HG03066 (cell line): Measurements from ENCODE around the gene PSMD11.
"Not testable (repeated sequence)": the region's sequence is repeated elsewhere in the genome, so short reads cannot be mapped to it uniquely, and the experiment has no call there.

Source experiments
- ATAC-seq: cut with Tn5 transposase; IDR thresholded peaks from one replicate; pipeline ENCODE4 v1.9.1; 2021; ENCODE audit warnings: low read depth; ENCODE audit not compliant: unreplicated experiment

Gene PSMD11

DNA sequence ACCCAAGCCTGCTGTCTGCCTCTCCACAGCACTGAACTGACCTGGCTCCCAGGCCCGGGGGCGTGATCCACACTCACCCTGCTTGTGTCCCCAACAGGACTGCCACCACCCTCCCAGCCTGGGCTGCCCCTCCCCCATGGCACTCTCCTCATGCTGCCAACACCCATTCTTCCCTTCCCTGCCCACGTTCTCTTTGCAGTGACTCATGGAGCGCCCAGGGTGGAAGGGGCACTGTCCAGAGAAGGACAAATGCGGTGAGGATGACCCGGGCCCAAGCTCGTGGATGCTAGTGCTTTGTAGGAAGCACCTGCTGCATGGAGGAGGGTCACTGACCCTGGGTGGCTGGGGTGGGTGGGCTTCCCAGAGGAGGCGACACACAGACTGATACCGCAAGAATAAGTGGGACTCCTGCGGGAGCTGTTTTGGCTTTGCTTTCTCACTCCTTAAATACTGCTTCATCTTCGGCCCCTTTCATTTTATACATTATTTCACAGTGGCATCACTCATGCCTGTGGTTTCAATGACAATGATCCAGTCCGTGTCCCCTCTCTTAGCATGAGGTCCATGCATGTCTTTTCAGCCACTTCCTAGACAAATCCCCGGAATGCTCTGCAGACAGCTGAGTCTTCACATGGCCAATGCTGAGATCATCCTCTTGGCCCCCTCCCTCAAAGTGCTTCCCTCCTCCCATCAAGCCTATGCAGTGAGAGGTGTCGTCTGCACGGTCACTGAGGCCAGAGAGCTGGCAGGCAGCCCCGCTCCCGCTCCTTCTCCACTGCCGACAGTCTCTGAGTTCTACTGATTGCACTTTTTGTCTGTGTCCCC is 60.1 kb downstream of the PSMD11 start:
- ATAC-seq = no peak

GRCh38 chr17:32508926-32509325 is 64.6 kb downstream of the PSMD11 start:
- ATAC-seq = no peak

- no peak for ATAC-seq
Observed at GRCh38 chr17:32510466-32510865, 66.2 kb downstream of the PSMD11 start.

- ATAC-seq = no peak
Observed at GRCh38 chr17:32512328-32512727, 68.0 kb downstream of the PSMD11 start.

- ATAC-seq = no peak
Observed at GRCh38 chr17:32513579-32513978, 69.3 kb downstream of the PSMD11 start.

GRCh38 chr17:32514606-32515005 is 70.3 kb downstream of the PSMD11 start:
- no peak for ATAC-seq

- peak; percentile 41 for ATAC-seq
Observed at GRCh38 chr17:32515677-32516383, 71.5 kb downstream of the PSMD11 start.

- ATAC-seq = no peak
Observed at GRCh38 chr17:32516450-32516849, 72.1 kb downstream of the PSMD11 start.

DNA sequence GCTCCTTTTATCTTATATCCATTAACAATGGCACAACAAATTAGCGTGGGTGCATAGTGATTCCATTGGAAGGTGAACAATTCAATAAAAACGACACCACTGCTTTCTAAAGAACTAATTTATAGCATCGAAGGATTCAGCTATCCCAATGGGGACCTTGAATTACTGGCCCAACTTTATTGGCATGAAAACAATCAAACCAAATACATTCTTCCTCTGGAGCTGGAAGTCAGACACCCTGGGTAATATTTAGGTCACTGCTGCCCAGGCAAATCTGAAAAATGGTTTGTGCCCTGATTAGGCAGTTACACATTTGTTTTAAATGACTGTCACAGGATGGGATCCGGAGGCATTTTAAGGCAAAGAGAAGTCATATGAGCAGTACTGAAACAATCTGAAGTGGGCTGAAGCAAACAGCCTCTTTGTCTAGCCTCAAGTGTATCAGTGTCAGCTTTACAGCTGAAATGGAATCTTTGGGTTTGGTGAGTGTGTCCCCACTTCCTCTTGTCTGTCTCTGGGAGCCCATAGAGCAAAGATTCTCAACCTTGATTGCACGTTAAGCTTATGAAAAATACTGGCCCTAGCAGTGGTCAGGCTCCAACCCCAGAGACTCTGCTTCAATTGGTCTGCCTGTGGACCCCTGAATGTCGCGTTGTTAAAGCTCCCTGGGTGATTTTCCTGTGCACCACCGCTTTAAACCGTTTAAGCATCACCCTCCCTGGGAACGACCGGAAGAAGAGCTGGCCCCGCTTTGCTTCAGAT is 72.8 kb downstream of the PSMD11 start:
- ATAC-seq = peak; percentile 37

GRCh38 chr17:32517982-32518381 is 73.7 kb downstream of the PSMD11 start:
- no peak for ATAC-seq

DNA sequence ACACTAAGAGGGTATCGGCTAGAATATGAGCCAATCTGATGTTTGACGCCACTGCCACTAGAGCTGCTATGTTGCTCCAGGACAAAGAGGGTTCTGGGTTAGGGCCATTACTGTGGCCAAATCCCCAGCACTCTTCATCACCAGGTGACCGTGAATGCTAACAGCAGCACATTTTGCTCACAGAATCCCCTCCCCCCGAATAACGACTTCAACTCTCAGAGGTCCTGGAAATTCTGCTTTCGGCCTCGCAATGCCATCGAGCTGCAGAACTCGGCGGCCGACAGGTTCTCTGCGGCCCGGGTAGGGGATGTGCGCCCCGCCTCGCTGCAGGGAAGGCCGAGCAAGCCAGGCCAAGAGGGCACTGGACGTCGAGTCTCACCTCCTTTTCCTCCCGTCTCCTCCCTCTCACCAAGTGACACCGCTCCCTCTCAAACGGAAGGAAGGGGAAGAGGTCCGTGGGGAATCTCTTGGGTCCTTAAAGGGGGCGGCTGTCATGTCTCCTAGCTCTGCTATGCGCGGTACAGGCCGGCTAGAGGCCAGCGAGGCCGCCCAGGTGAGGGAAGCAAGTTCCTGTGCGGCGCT is 74.4 kb downstream of the PSMD11 start:
- ATAC-seq = no peak

DNA sequence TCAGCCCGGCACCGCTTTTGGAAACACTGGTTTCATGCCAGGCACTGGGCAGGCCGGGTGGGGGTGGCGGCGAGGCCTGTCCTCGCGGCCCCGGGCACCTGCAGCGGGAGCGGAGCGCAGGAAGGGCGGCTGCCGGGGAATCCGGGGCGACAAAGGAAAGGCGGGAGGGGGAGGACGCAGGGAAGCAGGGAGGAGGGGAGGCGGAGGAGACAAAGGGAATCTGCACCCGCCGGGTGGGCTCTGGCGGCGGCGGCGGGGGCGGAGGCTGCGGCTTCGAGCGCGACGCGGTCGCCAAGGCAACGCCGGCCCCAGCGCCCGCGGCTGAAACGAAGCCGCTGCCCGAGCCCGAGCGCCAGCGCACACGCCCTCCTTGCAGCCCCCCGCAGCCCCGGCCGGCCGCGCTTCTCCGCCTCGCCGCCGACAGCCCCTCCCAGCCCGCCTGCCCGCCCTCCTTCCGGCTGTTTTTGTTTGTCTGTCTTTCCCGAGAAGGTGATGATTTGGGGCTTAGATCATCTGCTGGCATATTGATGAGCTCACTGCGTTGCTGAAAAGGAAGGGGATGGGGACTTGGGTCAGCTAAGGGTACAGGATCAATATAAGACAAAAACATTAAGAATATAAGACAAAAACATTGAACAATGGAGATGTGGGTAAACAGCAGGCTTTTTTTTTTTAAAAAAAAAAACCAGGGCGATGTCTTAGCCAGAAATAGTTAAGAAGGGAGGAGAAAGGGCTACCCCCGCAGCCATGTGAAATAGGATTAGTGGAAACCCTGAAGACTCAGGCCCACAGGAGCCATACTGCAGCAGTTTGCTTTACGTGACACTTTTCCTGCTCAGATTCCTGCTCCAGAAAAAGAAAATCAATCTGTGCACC is 75.2 kb downstream of the PSMD11 start:
- ATAC-seq = no peak

DNA sequence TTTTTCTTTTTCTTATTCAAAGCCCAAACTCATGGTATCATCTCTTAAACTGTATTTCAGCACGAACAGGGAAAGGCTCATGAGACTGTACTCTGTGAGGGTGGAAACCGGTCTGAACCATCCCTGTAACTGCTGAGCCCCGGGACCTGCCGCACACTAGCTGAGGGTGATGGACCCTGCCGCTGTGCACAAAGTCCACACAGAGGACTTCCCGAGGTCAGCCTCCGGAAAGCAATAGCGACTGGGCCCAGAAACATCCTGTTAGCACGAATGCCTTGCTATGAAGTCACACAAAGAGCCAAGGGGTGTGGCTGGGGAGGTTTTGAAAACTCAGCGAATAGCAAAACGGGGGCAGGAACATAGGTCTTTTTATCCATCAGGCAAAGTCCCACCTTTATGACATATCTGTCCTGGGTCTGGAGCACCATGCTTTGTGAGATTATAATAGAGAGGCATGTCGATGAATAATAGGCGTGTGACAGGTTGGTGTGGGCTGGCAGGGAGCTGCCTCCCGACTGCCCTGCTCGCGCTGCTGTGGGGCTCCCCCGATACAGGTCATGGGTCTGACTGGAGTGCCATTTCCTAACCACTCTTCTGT is 75.9 kb downstream of the PSMD11 start:
- no peak for ATAC-seq

DNA sequence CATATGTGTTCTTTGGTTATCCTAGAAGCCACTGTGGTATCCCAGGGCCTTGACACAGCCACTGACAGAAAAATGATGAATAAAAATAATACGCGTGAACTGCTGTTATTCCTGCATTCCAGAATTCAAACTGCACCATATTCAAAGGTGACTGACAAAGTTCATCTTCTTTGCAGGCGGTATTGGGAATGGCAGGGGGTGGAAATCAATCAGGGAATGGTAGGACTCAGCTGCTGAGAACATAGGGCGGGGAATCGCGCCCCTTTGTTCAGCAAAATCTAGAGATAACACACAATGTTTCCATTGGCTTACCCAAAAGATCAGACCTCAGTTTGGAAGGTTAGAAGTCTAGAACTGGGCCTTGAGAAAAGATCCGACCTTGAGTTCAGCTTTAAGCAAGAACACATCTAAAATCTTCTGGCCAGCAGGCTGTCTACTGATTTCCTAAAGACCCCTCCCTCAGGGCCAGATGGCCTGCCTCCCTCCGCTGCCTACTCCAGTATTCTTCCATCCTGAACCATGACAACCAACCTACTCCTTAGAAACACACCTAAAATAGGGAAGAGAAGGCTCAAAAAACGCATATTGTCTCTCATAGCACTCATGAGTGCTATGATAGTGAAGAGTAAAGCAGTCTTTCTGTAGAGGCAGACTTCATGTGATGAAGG is 76.6 kb downstream of the PSMD11 start:
- ATAC-seq = no peak

- peak; percentile 49 for ATAC-seq
Observed at GRCh38 chr17:32523017-32523680, 78.8 kb downstream of the PSMD11 start.

GRCh38 chr17:32523827-32524552 is 79.7 kb downstream of the PSMD11 start:
- ATAC-seq = peak; percentile 49

- ATAC-seq = not testable (repeated sequence)
Observed at GRCh38 chr17:32524553-32524880, 80.2 kb downstream of the PSMD11 start.

DNA sequence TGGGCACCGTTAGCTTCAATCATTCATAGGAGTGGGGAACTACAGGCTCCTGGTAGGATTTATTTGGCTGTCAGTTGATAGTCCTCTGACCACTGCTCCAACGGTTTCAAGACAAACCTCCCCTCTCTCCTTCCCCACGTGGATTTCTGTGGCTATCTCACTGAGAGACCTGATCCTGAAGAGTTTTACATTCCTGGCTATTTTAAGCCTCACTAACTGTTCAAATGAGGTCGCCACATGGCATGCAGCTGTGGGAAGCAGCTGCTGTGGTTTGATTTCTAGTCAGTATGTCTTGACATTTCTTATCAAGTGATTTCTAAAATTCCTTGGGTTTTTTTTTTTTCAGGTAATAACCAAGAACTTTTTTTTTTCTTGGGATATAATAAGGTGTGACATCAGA is 80.8 kb downstream of the PSMD11 start:
- no peak for ATAC-seq
